Mucosa of stomach (tissue), 1 donor: ENCODE results near the gene RAPGEF4.
"Not testable (repeated sequence)": the region's sequence is repeated elsewhere in the genome, so short reads cannot be mapped to it uniquely, and the experiment has no call there.

Source experiments
- H3K27me3 ChIP-seq: one replicate; pipeline ENCODE4 v1.7.0; 2013; ENCODE audit warnings: mild to moderate bottlenecking, low read length; ENCODE audit not compliant: control insufficient read depth, insufficient read depth
- H3K36me3 ChIP-seq: one replicate; pipeline ENCODE4 v1.7.0; 2013; ENCODE audit warnings: low read length; ENCODE audit not compliant: control insufficient read depth, insufficient read depth
- H3K4me1 ChIP-seq: one replicate; pipeline ENCODE4 v1.7.0; 2013; ENCODE audit warnings: mild to moderate bottlenecking, low read length; ENCODE audit not compliant: control insufficient read depth, insufficient read depth
- H3K4me3 ChIP-seq: one replicate; pipeline ENCODE4 v1.7.0; 2013; ENCODE audit warnings: low read length
- H3K9ac ChIP-seq: one replicate; pipeline ENCODE4 v1.7.0; 2013; ENCODE audit warnings: mild to moderate bottlenecking, low read length, moderate library complexity
- H3K9me3 ChIP-seq: one replicate; pipeline ENCODE4 v1.7.0; 2013; ENCODE audit warnings: mild to moderate bottlenecking, low read length, moderate library complexity; ENCODE audit not compliant: control insufficient read depth
- donor health status: Pancreatic carcinoma.

Gene RAPGEF4

GRCh38 chr2:173090973-173091660, 355.5 kb downstream of the RAPGEF4 start:
- Histone ChIP-seq H3K27me3 (no peaks in the 10 kb centered on the region), H3K9ac (no peak overlapping the region), H3K4me3 (no peak overlapping the region), H3K9me3 (no peaks in the 10 kb centered on the region), H3K4me1 (no peaks in the 10 kb centered on the region), H3K36me3 (no peaks in the 10 kb centered on the region)

GRCh38 chr2:173091910-173092309, 356.3 kb downstream of the RAPGEF4 start:
- no peaks in the 10 kb centered on the region for H3K4me1 ChIP-seq

GRCh38 chr2:173092844-173093402, 357.3 kb downstream of the RAPGEF4 start:
- Histone ChIP-seq H3K4me3 (no peak overlapping the region), H3K4me1 (no peaks in the 10 kb centered on the region), H3K9ac (no peak overlapping the region), H3K9me3 (no peaks in the 10 kb centered on the region), H3K27me3 (no peaks in the 10 kb centered on the region), H3K36me3 (no peaks in the 10 kb centered on the region)

More at GRCh38 chr2:173091910-173092309, 356.3 kb downstream of the RAPGEF4 start:
- Histone ChIP-seq H3K4me3 (no peak overlapping the region), H3K9ac (no peak overlapping the region), H3K27me3 (no peaks in the 10 kb centered on the region), H3K9me3 (no peaks in the 10 kb centered on the region), H3K36me3 (no peaks in the 10 kb centered on the region)

GRCh38 chr2:173093617-173094016, 358.0 kb downstream of the RAPGEF4 start:
- H3K4me3 ChIP-seq, H3K9me3 ChIP-seq, H3K27me3 ChIP-seq, H3K36me3 ChIP-seq, H3K4me1 ChIP-seq, H3K9ac ChIP-seq: not testable (repeated sequence)

GRCh38 chr2:173094731-173095130, 359.1 kb downstream of the RAPGEF4 start:
- Histone ChIP-seq H3K36me3 (no peaks in the 10 kb centered on the region), H3K4me3 (no peak overlapping the region), H3K27me3 (no peaks in the 10 kb centered on the region), H3K4me1 (no peaks in the 10 kb centered on the region), H3K9me3 (no peaks in the 10 kb centered on the region), H3K9ac (no peak overlapping the region)

- Histone ChIP-seq H3K27me3 (no peaks in the 10 kb centered on the region), H3K9me3 (no peaks in the 10 kb centered on the region), H3K9ac (no peak overlapping the region), H3K36me3 (no peaks in the 10 kb centered on the region), H3K4me1 (no peaks in the 10 kb centered on the region), H3K4me3 (no peak overlapping the region)
These were observed 359.7 kb downstream of the RAPGEF4 start for GRCh38 chr2:173095356-173095755.

- no peak overlapping the region for H3K4me3 ChIP-seq
- no peaks in the 10 kb centered on the region for H3K36me3 ChIP-seq
- no peaks in the 10 kb centered on the region for H3K9me3 ChIP-seq
- H3K27me3 ChIP-seq, result no peaks in the 10 kb centered on the region
- no peaks in the 10 kb centered on the region for H3K4me1 ChIP-seq
- H3K9ac ChIP-seq, result no peak overlapping the region
These were observed 363.6 kb downstream of the RAPGEF4 start for GRCh38 chr2:173099271-173099670.

GRCh38 chr2:173099804-173100203, 364.2 kb downstream of the RAPGEF4 start:
- Histone ChIP-seq H3K9ac (no peak overlapping the region), H3K9me3 (no peaks in the 10 kb centered on the region), H3K27me3 (no peaks in the 10 kb centered on the region), H3K36me3 (no peaks in the 10 kb centered on the region), H3K4me3 (no peak overlapping the region), H3K4me1 (no peaks in the 10 kb centered on the region)

- Histone ChIP-seq H3K36me3 (no peaks in the 10 kb centered on the region), H3K27me3 (no peaks in the 10 kb centered on the region), H3K9ac (no peak overlapping the region), H3K4me1 (no peaks in the 10 kb centered on the region), H3K4me3 (no peak overlapping the region), H3K9me3 (no peaks in the 10 kb centered on the region)
These were observed 366.0 kb downstream of the RAPGEF4 start for GRCh38 chr2:173101687-173102086.
